ENCODE measurements around the gene MTX2. TPM values are rescaled to one million over a fixed set of nuclear protein-coding genes. Genes with fewer than 3 reads are reported as not detected.

The MTX2 gene
- total and polyA plus RNA-seq, 2 donors from 2014 or later: 23.6 to 120 TPM

DNA sequence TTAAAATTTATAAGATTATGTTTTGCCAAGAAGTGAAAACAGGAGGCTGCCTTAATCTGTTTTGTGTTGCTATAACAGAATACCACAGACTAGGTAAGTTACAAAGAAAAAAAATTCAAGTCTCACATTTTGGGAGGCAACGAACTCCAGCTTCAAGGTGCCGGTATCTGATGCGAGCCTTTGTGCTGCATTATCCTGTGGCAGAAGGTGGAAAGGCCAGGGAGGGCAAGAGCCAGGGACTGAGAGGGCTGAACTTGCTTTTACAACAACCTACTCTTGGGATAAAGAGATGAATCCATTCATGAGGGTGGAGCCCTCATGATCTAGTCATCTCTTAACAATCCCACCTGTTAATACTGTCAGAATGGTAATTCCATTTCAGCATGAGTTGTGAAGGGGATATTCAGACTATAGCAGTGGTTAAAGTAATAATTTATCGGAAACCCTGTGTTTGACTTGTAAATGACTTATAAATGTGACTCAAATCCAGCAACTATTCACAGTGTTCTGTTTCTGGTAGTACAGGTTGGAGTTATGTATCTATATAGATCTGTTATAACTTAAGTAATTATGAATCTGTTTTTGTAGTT is 3.7 kb downstream of the MTX2 start:
- H3K4me3 ChIP-seq (ENCODE audit: low read length in 3 of 3): no peak overlapping the region
- peaks cover 2 to 8% (median 6%) of the 10 kb centered on the region in 3 donors for H3K4me1 ChIP-seq (ENCODE audit: control insufficient read depth in 2 of 3, insufficient read depth in 2 of 3, low read depth in 1 of 3, low read length in 3 of 3)
- H3K27me3 ChIP-seq (ENCODE audit: control insufficient read depth, insufficient read depth, low read length): no peaks in the 10 kb centered on the region
- H3K36me3 ChIP-seq (ENCODE audit: control insufficient read depth in 2 of 3, insufficient read depth in 3 of 3, low read length in 3 of 3): no peaks in the 10 kb centered on the region
- TF ChIP-seq, protein P1, sequence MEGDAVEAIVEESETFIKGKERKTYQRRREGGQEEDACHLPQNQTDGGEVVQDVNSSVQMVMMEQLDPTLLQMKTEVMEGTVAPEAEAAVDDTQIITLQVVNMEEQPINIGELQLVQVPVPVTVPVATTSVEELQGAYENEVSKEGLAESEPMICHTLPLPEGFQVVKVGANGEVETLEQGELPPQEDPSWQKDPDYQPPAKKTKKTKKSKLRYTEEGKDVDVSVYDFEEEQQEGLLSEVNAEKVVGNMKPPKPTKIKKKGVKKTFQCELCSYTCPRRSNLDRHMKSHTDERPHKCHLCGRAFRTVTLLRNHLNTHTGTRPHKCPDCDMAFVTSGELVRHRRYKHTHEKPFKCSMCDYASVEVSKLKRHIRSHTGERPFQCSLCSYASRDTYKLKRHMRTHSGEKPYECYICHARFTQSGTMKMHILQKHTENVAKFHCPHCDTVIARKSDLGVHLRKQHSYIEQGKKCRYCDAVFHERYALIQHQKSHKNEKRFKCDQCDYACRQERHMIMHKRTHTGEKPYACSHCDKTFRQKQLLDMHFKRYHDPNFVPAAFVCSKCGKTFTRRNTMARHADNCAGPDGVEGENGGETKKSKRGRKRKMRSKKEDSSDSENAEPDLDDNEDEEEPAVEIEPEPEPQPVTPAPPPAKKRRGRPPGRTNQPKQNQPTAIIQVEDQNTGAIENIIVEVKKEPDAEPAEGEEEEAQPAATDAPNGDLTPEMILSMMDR (IDR thresholded peaks at IDR 0.05; ENCODE audit: borderline replicate concordance, extremely low read depth, insufficient read depth): no peak
- no peaks in the 10 kb centered on the region for H3K9me3 ChIP-seq (ENCODE audit: control insufficient read depth in 2 of 3, insufficient read depth in 1 of 3, low read length in 3 of 3)
- H3K27ac ChIP-seq (ENCODE audit: low read depth in 2 of 2, low read length in 2 of 2): no peak overlapping the region
- FAIRE-seq (no peak), DNase-seq (no peak)
- no peak overlapping the region for H3K9ac ChIP-seq (ENCODE audit: low read length in 3 of 3)
- intact Hi-C loops (cut with DNase I): no loop called here

DNA sequence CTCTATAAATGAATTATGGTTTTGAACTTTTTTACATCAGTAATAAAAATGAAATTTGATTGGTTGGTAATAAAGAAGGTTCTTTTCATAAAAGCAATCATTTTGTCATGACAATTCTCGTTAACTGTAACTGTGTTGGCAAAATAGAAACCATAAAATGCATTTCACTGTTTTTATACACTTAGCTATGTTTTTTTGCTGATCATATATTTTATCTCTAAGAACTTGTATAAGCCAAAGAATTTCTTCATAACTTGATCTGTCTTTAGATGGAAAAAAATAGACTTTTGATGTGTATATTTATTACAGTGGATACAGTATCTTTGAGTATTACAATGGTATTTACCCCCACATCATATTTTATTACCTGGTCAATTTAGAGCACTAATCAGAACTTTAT is 9.7 kb downstream of the MTX2 start:
- no peaks in the 10 kb centered on the region for H3K36me3 ChIP-seq (ENCODE audit: control insufficient read depth in 2 of 3, insufficient read depth in 3 of 3, low read length in 3 of 3)
- H3K4me3 ChIP-seq (ENCODE audit: low read length in 3 of 3): no peak overlapping the region
- no peak overlapping the region for H3K9ac ChIP-seq (ENCODE audit: low read length in 3 of 3)
- H3K9me3 ChIP-seq (ENCODE audit: control insufficient read depth in 2 of 3, insufficient read depth in 1 of 3, low read length in 3 of 3): no peaks in the 10 kb centered on the region
- H3K4me1 ChIP-seq (ENCODE audit: control insufficient read depth in 2 of 3, insufficient read depth in 2 of 3, low read depth in 1 of 3, low read length in 3 of 3): peaks cover 0 to 3% (median 0%) of the 10 kb centered on the region in 3 donors
- H3K27ac ChIP-seq (ENCODE audit: low read depth in 2 of 2, low read length in 2 of 2): no peak overlapping the region
- intact Hi-C loops (cut with DNase I): no loop called here
- TF ChIP-seq, protein P1 (IDR thresholded peaks at IDR 0.05; ENCODE audit: borderline replicate concordance, extremely low read depth, insufficient read depth): no peak
- DNase-seq (no peak), FAIRE-seq (no peak)
- H3K27me3 ChIP-seq (ENCODE audit: control insufficient read depth, insufficient read depth, low read length): no peaks in the 10 kb centered on the region

DNA sequence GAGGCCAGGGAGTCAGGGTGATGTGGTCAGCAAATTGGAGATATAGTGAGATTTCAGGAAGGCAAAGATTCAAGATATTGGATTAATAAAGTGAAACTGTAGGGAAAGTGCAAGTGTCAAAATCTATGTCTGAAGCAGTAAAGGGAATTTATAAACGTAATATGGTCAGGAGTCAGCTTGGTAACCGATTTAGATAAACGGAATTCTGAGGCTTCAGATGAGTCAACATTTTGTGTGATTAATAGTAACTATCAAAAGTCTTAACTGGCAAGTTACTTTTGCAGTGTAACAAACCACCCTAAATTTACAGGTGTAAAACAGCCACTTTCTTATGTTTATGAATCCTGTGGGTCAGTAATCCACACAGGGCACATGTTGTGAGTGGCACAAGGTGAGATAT is 10.9 kb downstream of the MTX2 start:
- TF ChIP-seq, protein P1 (IDR thresholded peaks at IDR 0.05; ENCODE audit: borderline replicate concordance, extremely low read depth, insufficient read depth): no peak
- DNase-seq: no peak
- no peaks in the 10 kb centered on the region for H3K36me3 ChIP-seq (ENCODE audit: control insufficient read depth in 2 of 3, insufficient read depth in 3 of 3, low read length in 3 of 3)
- H3K27me3 ChIP-seq (ENCODE audit: control insufficient read depth, insufficient read depth, low read length): no peaks in the 10 kb centered on the region
- H3K9me3 ChIP-seq (ENCODE audit: control insufficient read depth in 2 of 3, insufficient read depth in 1 of 3, low read length in 3 of 3): no peaks in the 10 kb centered on the region
- intact Hi-C loops (cut with DNase I): no loop called here
- no peak overlapping the region for H3K4me3 ChIP-seq (ENCODE audit: low read length in 3 of 3)
- no peaks in the 10 kb centered on the region for H3K4me1 ChIP-seq (ENCODE audit: control insufficient read depth in 2 of 3, insufficient read depth in 2 of 3, low read depth in 1 of 3, low read length in 3 of 3)
- FAIRE-seq: no peak
- no peak overlapping the region for H3K9ac ChIP-seq (ENCODE audit: low read length in 3 of 3)
- no peak overlapping the region for H3K27ac ChIP-seq (ENCODE audit: low read depth in 2 of 2, low read length in 2 of 2)
